K562 (cell line): ENCODE measurements around the gene SMAGP. TPM values are rescaled to one million over a fixed set of nuclear protein-coding genes. Genes with fewer than 3 reads are reported as not detected.

Source experiments
- ATAC-seq: fragments of 200-7000 bp; cut with Tn5 transposase; 3 replicates; pipeline ENCODE4 v1.9.1; 2020; ENCODE audit warnings: moderate library complexity
- BruUV-seq: library from RNA; stranded (reverse); fragments of 400-500 nt; replicated peaks from 2 replicates; lab custom pipeline; 2021; lab: Mats Ljungman, UMichigan
- CTCF ChIA-PET: fragments of 300-600 bp; formaldehyde crosslinking; extraction: SDS; loops from one replicate; lab custom pipeline; 2021; ENCODE audit warnings: low intra/inter-chr PET ratio; lab: Yijun Ruan, JAX
- POLR2A ChIA-PET: fragments of 300-600, 350-650 bp; sonication (Branson Sonifier 250); formaldehyde crosslinking; extraction: SDS; loops from one replicate; lab custom pipeline; 2021; ENCODE audit warnings: antibody characterized with exemption, inconsistent platforms; lab: Yijun Ruan, JAX
- DNase-seq, 4 experiments: peaks; one replicate each; pipeline versions ENCODE4 v3.0.0 to v3.0.0-alpha.2; 2011 to 2018; ENCODE audit warnings: low spot score in 3 of 4, mixed read lengths in 3 of 4; ENCODE audit errors: extremely low read depth in 1 of 4
- FAIRE-seq: peaks from 2 replicates; lab custom pipeline; 2011; peaks lifted over from hg19 to GRCh38; lab: Jason Lieb, UNC
- H2AFZ ChIP-seq: 2 replicates; pipeline ENCODE4 v1.6.0; 2011; ENCODE audit warnings: low read depth, low read length, control low read depth, inconsistent platforms
- H3K27ac ChIP-seq: fragments of 200-600 bp; 3 replicates; pipeline ENCODE4 v1.8.0; 2011; ENCODE audit warnings: low read depth, mild to moderate bottlenecking, control low read depth, inconsistent platforms, low read length, moderate library complexity, mixed read lengths; ENCODE audit errors: extremely low read depth
- H3K27me3 ChIP-seq, 2 experiments: fragments of 300-600 bp in 1 of 2; 2 replicates in 1 of 2; 3 replicates in 1 of 2; pipeline versions ENCODE4 v1.6.0 to v1.8.0; 2011; ENCODE audit warnings: inconsistent platforms in 2 of 2, low read length in 2 of 2, mild to moderate bottlenecking in 1 of 2, mixed read lengths in 1 of 2, moderate library complexity in 1 of 2; ENCODE audit not compliant: control insufficient read depth in 2 of 2, insufficient read depth in 2 of 2
- H3K36me3 ChIP-seq: fragments of 300-600 bp; 3 replicates; pipeline ENCODE4 v1.8.0; 2011; ENCODE audit warnings: mild to moderate bottlenecking, low read length, inconsistent platforms; ENCODE audit not compliant: control insufficient read depth, insufficient read depth
- H3K4me1 ChIP-seq, 2 experiments: fragments of 200-600 bp in 1 of 2; replicated peaks in 1 of 2; 2 replicates in 1 of 2; 3 replicates in 1 of 2; pipeline versions ENCODE4 v1.5.1 to v1.8.0; 2011; ENCODE audit warnings: inconsistent platforms in 2 of 2, low read length in 2 of 2, mild to moderate bottlenecking in 1 of 2, mixed read lengths in 1 of 2, moderate library complexity in 1 of 2; ENCODE audit not compliant: control insufficient read depth in 2 of 2, insufficient read depth in 2 of 2
- H3K4me2 ChIP-seq: 2 replicates; pipeline ENCODE4 v1.6.1; 2011; ENCODE audit warnings: low read length, control low read depth, inconsistent platforms, mixed read lengths; ENCODE audit not compliant: insufficient read depth
- H3K4me3 ChIP-seq: fragments of 200-600 bp; sonication (generic), shearing (Covaris generic); 2 replicates; pipeline ENCODE4 v1.5.1; 2016; ENCODE audit warnings: control low read depth, inconsistent platforms
- H3K79me2 ChIP-seq: fragments of 200-600 bp; 3 replicates; pipeline ENCODE4 v1.8.0; 2011; ENCODE audit warnings: low read length, inconsistent platforms; ENCODE audit not compliant: control insufficient read depth, insufficient read depth
- H3K9ac ChIP-seq, 2 experiments: 2 replicates each; pipeline versions ENCODE4 v1.6.0 to v1.6.1; 2011; ENCODE audit warnings: low read depth in 2 of 2, low read length in 2 of 2, control low read depth in 1 of 2, inconsistent platforms in 1 of 2, mild to moderate bottlenecking in 1 of 2, mixed read lengths in 1 of 2; ENCODE audit not compliant: insufficient read depth in 1 of 2
- H3K9me1 ChIP-seq: one replicate; pipeline ENCODE4 v1.6.0; 2011; ENCODE audit warnings: inconsistent platforms, mild to moderate bottlenecking, low read length, moderate library complexity; ENCODE audit not compliant: control insufficient read depth, insufficient read depth
- H3K9me3 ChIP-seq: replicated peaks from 2 replicates; pipeline ENCODE4 v1.5.1; 2011; ENCODE audit warnings: low read depth, low read length, inconsistent platforms; ENCODE audit not compliant: control insufficient read depth, insufficient read depth
- H4K20me1 ChIP-seq: replicated peaks from 2 replicates; pipeline ENCODE4 v1.6.1; 2011; ENCODE audit warnings: low read length, inconsistent platforms, mixed read lengths; ENCODE audit not compliant: control insufficient read depth, insufficient read depth
- CREBBP ChIP-seq: IDR thresholded peaks from one replicate; pipeline ENCODE4 v1.6.1; 2012; ENCODE audit warnings: low read depth, mild to moderate bottlenecking, control low read depth, inconsistent platforms, low read length
- ID3 ChIP-seq, 2 experiments: fragments of 250-450 bp in 1 of 2; fragments of 450-650 bp in 1 of 2; sonication (Bioruptor Pico) in 1 of 2; IDR thresholded peaks; 2 replicates each; pipeline versions ENCODE4 v1.6.1 to v1.8.0; 2016 to 2021; ENCODE audit warnings: mild to moderate bottlenecking in 2 of 2, moderate library complexity in 2 of 2, missing compliant biosample characterization in 1 of 2, missing genetic modification characterization in 1 of 2
- KLF10 ChIP-seq: fragments of 250-450 bp; sonication (Bioruptor Pico); IDR thresholded peaks from 2 replicates; pipeline ENCODE4 v1.6.1; 2021; ENCODE audit warnings: matching md5 sums
- MAFG ChIP-seq: fragments of 450-650 bp; conservative IDR thresholded peaks from 2 replicates; pipeline ENCODE4 v1.6.1; 2016; ENCODE audit warnings: missing genetic modification characterization, missing compliant biosample characterization
- MCM2 ChIP-seq: fragments of 450-650 bp; IDR thresholded peaks from 2 replicates; pipeline ENCODE4 v1.6.1; 2017; ENCODE audit warnings: low read depth, mild to moderate bottlenecking
- NELFE ChIP-seq: IDR thresholded peaks from 2 replicates; pipeline ENCODE4 v1.6.1; 2011; ENCODE audit warnings: mild to moderate bottlenecking; ENCODE audit not compliant: insufficient read depth, insufficient read length
- PHB2 ChIP-seq: fragments of 450-650 bp; IDR thresholded peaks from 2 replicates; pipeline ENCODE4 v1.6.1; 2017; ENCODE audit warnings: low read depth
- SIX5 ChIP-seq, 2 experiments: IDR thresholded peaks; 2 replicates each; pipeline ENCODE4 v1.6.1; 2011; ENCODE audit warnings: low read length in 2 of 2, borderline replicate concordance in 1 of 2, low read depth in 1 of 2, mild to moderate bottlenecking in 1 of 2, moderate library complexity in 1 of 2; ENCODE audit not compliant: insufficient read depth in 1 of 2
- SP2 ChIP-seq: IDR thresholded peaks from 2 replicates; pipeline ENCODE4 v1.6.1; 2011; ENCODE audit warnings: mild to moderate bottlenecking, low read depth, low read length, moderate library complexity; ENCODE audit not compliant: poor library complexity, severe bottlenecking; ENCODE audit errors: extremely low read depth
- TSC22D4 ChIP-seq: fragments of 450-650 bp; IDR thresholded peaks from 2 replicates; pipeline ENCODE4 v1.6.1; 2016; ENCODE audit warnings: missing genetic modification characterization, missing biosample characterization, control low read depth
- ZFP36 ChIP-seq: fragments of 150-350 bp; IDR thresholded peaks from 2 replicates; pipeline ENCODE4 v1.6.1; 2018; ENCODE audit warnings: low read length, low read depth; ENCODE audit not compliant: partially characterized antibody
- ZNF384 ChIP-seq: IDR thresholded peaks from 2 replicates; pipeline ENCODE4 v1.6.1; 2012; ENCODE audit warnings: low read depth, low read length, improper control_type of control experiment
- ZNF395 ChIP-seq: fragments of 200-800 bp; sonication (Bioruptor generic); IDR thresholded peaks from 2 replicates; pipeline ENCODE4 v1.6.1; 2017; ENCODE audit warnings: missing genetic modification characterization, missing compliant biosample characterization
- ZNF655 ChIP-seq: fragments of 250-450 bp; sonication (Bioruptor Pico); IDR thresholded peaks from 2 replicates; pipeline ENCODE4 v1.5.0; 2021
- ZNF696 ChIP-seq: fragments of 250-450 bp; sonication (Bioruptor Pico); conservative IDR thresholded peaks from 2 replicates; pipeline ENCODE4 v1.4.0; 2020; ENCODE audit warnings: mild to moderate bottlenecking, moderate library complexity
- ZNF76 ChIP-seq: fragments of 250-450 bp; sonication (Bioruptor Pico); IDR thresholded peaks from 2 replicates; pipeline ENCODE4 v1.4.0; 2020; ENCODE audit warnings: mild to moderate bottlenecking, moderate library complexity, borderline replicate concordance
- ZNF764 ChIP-seq: fragments of 250-450 bp; sonication (Bioruptor Pico); IDR thresholded peaks from 2 replicates; pipeline ENCODE4 v1.4.0; 2020; ENCODE audit warnings: low read depth, mild to moderate bottlenecking, moderate library complexity
- WGBS: fragments of 100-300 bp; shearing (Covaris generic); methylation state at CpG from one replicate; pipeline ENCODE4 v1.1.6; 2016; ENCODE audit warnings: low coverage, mixed read lengths; ENCODE audit not compliant: insufficient coverage; ENCODE audit errors: missing lambda C conversion rate; 5-methylcytosine and 5-hydroxymethylcytosine counted together
- in situ Hi-C: fragments of 300-500 bp; cut with MboI; formaldehyde crosslinking; loops from 4 replicates; pipeline ENCODE4 v1.15.0; 2018; ENCODE audit warnings: inconsistent platforms, mixed read lengths
- intact Hi-C: fragments of 100-400 bp; cut with micrococcal nuclease; formaldehyde crosslinking; loops from 2 replicates; pipeline ENCODE4 v1.14.2; 2022
- polyA plus RNA-seq, 8 experiments: library from polyadenylated mRNA; depleted of rRNA in 4 of 8; stranded (reverse) in 5 of 8; unstranded in 3 of 8; fragments of >200 nt; fragmentation: Nextera tagmentation in 2 of 8; fragmentation: Illumina TruSeq in 1 of 8; extraction: Ambion mirVana in 2 of 8; extraction: Trizol in 1 of 8; gene quantifications; 2 replicates each; pipeline versions ENCODE4 v1.2.1 to v1.2.3, GENCODE V29; 2011 to 2014; ENCODE audit warnings: inconsistent platforms in 1 of 8, missing spikeins in 1 of 8
- total RNA-seq, 7 experiments: library from RNA; depleted of rRNA in 6 of 7; stranded (reverse); fragments of >200 nt in 6 of 7; fragmentation: Illumina TruSeq in 2 of 7; extraction: Trizol in 2 of 7; gene quantifications; 2 replicates each; pipeline versions ENCODE4 v1.2.1 to v1.2.3, GENCODE V29; 2011 to 2021; ENCODE audit warnings: low replicate concordance in 1 of 7
- TF ChIP-seq, protein P1 (sequence below): sonication (generic); formaldehyde crosslinking; IDR thresholded peaks from 2 replicates; pipeline ENCODE4 v1.8.1; 2023; ENCODE audit warnings: mild to moderate bottlenecking, missing genetic modification reagents

The SMAGP gene
- total and polyA plus RNA-seq, 9 of the 15 experiments (the other 6 are each of a cell fraction or from before 2014, with no cell fraction given), result 23.1 to 62.3 (median 29.9) TPM

DNA sequence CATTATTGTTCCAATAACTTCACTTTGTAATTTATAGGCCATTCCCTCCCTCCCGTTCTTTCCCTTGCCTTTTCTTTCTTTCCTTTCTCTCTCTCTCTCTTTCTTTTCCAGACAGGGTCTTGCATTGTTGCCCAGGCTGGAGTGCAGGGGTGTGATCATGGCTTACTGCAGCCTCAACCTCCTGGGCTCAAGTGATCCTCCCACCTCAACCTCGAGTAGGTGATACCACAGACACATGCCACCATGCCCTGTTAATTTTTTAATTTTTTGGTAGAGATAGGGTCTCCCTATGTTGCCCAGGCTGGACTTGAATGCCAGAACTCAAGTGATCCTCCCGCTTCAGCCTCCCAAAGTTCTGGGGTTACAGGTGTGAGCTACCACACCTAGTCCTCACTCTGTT lies 45.6 kb downstream of the SMAGP start:
- H3K9me3 ChIP-seq, result no peaks in the 10 kb centered on the region
- H3K4me3 ChIP-seq, result no peak overlapping the region
- ChIA-PET POLR2A (no interaction called here), CTCF (no interaction called here)
- DNase-seq (no peak), ATAC-seq (no peak), FAIRE-seq (no peak)
- H3K9ac ChIP-seq, result no peak overlapping the region
- in situ Hi-C loops (no loop called here), intact Hi-C loops (no loop called here)
- TF ChIP-seq SIX5 (IDR thresholded peaks at IDR 0.05; ENCODE audit: borderline replicate concordance in 1 of 2, insufficient read depth in 1 of 2, low read depth in 1 of 2, low read length in 2 of 2), result no peak
- TF ChIP-seq NELFE, result no peak
- TF ChIP-seq ZNF696 (CRISPR knock-in tag), result no peak
- no peak for TF ChIP-seq MCM2
- TF ChIP-seq ID3 (CRISPR knock-in tag; IDR thresholded peaks at IDR 0.05), result no peak
- no peak for TF ChIP-seq ID3 (tag; IDR thresholded peaks at IDR 0.05)
- TF ChIP-seq ZFP36, result no peak
- no peak for TF ChIP-seq ZNF384
- no peak for TF ChIP-seq CREBBP
- no peak for TF ChIP-seq TSC22D4 (tag)
- no peak for TF ChIP-seq SP2
- no peak for TF ChIP-seq ZNF655
- no peak for TF ChIP-seq ZNF764
- no peak for TF ChIP-seq KLF10 (CRISPR knock-in tag)
- TF ChIP-seq ZNF395 (CRISPR knock-in tag), result no peak
- no peak for TF ChIP-seq MAFG
- no peak for TF ChIP-seq ZNF76 (CRISPR knock-in tag)
- TF ChIP-seq, protein P1, sequence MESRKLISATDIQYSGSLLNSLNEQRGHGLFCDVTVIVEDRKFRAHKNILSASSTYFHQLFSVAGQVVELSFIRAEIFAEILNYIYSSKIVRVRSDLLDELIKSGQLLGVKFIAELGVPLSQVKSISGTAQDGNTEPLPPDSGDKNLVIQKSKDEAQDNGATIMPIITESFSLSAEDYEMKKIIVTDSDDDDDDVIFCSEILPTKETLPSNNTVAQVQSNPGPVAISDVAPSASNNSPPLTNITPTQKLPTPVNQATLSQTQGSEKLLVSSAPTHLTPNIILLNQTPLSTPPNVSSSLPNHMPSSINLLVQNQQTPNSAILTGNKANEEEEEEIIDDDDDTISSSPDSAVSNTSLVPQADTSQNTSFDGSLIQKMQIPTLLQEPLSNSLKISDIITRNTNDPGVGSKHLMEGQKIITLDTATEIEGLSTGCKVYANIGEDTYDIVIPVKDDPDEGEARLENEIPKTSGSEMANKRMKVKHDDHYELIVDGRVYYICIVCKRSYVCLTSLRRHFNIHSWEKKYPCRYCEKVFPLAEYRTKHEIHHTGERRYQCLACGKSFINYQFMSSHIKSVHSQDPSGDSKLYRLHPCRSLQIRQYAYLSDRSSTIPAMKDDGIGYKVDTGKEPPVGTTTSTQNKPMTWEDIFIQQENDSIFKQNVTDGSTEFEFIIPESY (CRISPR knock-in tag), result no peak
- TF ChIP-seq PHB2, result no peak
- H3K4me2 ChIP-seq, result no peak overlapping the region
- peaks cover 6% of the 10 kb centered on the region for H3K79me2 ChIP-seq
- H2AFZ ChIP-seq, result no peak overlapping the region
- no peaks in the 10 kb centered on the region for H3K36me3 ChIP-seq
- H3K27me3 ChIP-seq, result no peaks in the 10 kb centered on the region
- H3K4me1 ChIP-seq, result peaks cover 4 to 6% of the 10 kb centered on the region in 2 experiments; a peak in 2 of 5 replicates
- no peaks in the 10 kb centered on the region for H3K9me1 ChIP-seq
- no peak overlapping the region for H3K27ac ChIP-seq
- 42% methylated on average over 3 of the region's 3 CpGs for WGBS
- no peaks in the 10 kb centered on the region for H4K20me1 ChIP-seq
- no TSS peak for BruUV-seq
